Kasumi-1 (cell line): ENCODE measurements around the gene GAS6.
"Not testable (repeated sequence)": the region's sequence is repeated elsewhere in the genome, so short reads cannot be mapped to it uniquely, and the experiment has no call there.

Source experiments
- DNase-seq, 2 experiments: peaks; one replicate each; lab custom pipeline; 2025; lab: John Stamatoyannopoulos, UW

Gene GAS6

DNA sequence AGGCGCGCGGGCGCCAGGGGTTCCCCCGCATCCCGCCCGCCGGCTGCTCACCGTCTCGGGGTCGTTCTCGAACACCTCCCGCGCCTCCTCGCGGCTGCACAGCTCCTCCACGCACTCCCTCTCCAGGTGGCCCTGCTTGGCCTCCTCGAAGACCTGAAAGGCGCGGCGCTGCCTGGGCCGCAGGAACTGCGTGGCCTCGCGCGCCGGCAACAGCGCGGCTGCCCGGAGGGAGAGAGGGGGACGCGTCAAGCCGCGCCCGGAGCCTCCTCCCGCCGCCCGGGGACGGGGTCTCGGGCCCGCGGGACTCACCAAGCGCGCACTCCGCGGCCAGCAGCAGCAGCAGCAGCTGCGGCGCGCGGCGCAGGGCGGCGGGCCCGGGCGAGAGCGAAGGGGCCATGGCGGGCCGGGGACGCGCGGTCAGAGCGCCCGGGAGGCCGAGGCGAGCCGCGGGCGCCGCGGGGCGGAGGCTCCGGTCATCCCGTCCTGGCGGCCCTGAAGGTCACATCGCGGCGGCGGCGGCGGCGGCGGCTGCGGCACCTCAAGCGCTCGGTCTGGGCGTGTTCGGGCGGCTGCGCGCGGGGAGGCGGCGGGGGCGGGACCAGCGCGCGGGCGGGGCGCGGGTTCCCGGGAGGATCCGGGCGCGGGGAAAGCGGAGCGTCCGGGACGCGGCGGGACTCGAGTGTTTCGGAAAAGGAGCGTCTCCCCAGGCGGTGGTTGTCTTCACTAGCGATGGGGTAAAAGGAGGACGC lies at the start of gene GAS6:
GAS6 (minus strand) TSS at position 553 of the 749 bp plus-strand sequence; CDS start at position 397, 156 bp downstream.
- no peak for DNase-seq

DNA sequence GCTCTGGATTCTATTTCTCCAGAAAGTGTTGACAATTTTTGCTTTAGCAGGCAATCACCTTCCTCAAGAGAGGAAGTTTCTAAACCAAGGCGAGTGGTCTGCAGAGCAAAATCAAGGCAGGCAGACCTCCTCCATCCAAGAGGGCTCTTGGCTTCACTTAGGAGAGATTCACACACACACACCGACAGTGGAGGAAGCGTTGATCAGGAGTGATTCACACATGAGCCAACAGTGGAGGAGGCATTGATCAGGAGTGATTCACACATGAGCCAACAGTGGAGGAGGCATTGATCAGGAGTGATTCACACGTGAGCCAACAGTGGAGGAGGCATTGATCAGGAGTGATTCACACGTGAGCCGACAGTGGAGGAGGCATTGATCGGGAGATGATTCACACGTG lies 49.5 kb upstream of the GAS6 start:
- not testable (repeated sequence) for DNase-seq

DNA sequence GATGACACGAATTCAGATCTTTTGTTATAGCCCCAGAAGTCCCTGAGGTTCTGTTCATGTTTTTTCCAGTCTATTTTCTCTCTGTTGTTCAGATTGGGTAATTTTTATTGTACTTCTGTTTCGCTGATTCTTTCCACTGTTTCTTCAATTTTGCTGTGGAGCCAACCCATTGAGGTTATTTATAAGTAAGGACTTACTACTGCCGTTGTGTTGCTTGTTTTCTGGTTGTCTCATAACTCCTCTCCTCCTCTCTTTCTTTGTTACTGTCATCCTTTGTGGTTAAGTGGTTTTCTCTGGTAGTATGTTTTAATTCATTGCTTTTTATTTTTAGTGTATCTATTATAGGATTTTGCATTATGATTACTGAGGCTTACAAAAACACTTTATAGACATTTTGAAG lies 48.7 kb upstream of the GAS6 start:
- DNase-seq, result no peak

DNA sequence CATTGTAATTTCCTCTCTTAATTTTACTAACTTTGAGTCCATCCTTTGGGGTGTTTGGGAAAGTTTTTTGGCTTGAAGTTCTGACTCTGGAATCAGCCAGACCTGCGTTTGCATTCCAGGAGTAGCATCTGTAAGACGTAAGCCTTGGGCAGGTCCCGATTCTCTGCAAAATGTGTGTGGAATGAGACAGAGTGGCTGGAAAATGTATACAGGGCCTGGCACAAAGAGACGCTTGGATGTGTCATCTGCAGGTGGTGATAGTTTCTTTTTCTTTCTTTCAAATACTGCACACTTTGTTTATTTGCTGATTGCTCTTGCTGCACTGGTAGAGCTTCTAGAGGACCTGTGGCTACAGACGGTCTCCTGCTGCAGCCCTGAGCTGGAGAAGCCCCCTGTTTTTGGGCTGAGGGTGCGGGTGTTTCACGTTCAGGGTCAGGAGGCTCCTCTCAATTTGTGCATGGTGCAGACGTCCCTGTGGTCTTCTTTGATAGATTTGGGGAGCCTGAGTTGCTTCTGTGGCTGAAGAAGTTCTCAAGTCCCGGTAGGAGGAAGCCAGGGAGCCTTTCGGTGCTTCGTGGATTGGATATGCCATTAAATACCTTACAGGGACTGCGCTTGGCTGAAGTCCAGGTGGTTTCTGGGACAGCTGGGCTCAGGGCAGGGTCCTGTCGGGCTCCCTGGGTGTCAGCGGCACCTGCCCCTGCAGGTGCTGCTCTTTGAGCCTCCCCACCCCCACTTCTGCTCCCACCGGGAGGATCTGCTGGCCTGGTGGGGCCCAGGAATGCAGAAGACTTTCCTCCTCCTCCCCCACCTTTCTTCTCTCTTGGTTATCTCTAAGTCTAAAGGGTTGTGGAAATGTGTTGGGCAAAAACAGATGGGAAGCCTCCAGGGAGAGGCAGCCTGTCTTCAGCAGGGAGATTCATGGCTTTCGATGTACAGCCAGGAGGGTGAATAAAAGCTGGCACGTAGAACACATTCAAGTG lies 44.0 kb upstream of the GAS6 start:
- no peak for DNase-seq

DNA sequence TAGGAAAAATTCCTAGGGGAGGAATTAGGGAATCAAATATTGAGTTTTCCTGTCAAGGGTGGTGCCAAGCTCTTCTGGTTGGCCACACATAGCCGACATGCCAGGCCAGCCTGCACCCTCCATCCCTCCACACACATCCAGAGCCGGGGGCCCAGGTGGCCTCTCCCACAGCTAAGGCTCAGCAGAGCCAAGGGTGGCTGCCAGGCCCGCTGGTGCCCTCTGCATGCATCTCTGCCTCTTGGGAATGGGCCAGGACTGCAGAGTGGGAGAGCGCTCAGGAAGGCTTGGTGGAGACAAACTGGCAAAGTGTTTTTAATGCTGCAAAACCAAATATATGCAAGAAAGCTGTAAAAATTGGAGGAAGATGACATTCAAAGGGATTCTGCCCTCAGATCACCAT lies 42.7 kb upstream of the GAS6 start:
- DNase-seq, result no peak

DNA sequence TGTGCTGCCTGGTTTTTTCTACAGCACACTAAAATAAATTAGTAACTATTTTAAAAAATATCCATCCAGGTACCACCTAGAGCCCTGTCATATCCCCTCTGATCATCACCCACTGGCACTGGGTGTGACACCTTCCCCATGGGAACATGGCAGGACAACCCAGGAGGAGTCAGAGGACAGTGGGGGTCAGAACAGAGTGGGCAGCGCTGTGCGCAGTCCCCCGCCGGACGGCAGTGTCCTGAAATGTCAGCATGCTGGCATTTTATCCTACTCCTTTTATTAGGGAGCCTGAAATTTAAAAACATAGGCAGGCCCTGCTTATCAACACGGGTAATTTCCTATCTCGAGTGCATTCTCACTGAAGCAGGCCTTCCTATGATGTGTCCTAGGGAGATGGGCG lies 42.1 kb upstream of the GAS6 start:
- no peak for DNase-seq

DNA sequence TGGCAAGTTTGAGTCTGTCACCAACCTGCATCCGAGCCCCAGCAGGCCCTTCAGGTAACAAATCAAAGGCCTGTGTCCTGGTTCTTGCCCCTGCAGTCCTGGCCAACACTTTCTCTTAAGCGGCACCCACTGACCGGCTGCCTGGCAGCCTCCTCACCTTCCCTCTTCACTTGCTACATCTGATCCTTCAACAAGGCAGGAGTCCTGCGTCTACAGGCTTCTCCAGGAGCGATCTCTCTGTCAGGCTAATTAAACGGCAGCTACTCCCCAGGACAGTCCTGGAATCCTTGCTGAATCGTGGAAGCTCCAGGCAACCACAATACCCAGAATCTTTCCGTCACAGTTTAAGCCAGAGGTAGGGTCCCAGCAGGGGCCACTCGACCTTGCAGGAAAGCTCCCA lies 41.1 kb upstream of the GAS6 start:
- DNase-seq, result no peak

DNA sequence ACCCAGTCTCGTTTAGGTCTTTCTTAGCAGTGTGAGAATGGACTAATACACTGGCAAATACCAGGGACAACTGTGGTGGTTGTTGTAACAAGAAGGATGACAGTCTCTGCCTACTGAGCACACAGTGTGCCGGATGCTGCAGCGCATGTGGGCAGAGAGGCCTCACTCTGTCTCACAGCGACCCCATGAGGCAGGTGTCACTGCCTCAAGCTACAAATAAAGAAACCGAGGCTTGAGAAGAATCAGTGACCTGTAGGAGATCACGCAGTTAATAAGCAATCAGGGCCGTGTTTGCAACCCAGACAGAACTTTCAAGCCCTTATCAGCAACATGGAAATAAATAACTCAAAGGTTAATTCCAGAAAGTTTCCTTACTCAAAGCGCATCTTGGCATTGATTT lies 40.5 kb upstream of the GAS6 start:
- no peak for DNase-seq

DNA sequence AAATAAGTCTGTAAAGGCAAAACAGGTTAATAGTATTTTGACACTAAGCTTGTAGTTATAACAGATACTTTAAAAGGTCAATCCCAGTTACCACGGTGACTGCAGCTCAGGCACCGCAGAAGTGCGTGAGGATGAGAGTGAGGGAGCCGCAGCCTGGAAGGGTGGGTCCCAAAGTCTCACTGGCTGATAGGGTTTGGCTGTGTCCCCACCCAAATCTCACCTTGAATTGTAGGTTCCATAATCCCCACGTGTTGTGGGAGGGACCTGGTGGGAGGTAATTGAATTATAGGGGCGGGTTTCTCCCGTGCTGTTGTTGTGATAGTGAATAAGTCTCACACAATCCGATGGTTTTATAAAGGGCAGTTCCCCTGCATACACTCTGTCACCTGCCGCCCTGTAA lies 40.0 kb upstream of the GAS6 start:
- no peak for DNase-seq

DNA sequence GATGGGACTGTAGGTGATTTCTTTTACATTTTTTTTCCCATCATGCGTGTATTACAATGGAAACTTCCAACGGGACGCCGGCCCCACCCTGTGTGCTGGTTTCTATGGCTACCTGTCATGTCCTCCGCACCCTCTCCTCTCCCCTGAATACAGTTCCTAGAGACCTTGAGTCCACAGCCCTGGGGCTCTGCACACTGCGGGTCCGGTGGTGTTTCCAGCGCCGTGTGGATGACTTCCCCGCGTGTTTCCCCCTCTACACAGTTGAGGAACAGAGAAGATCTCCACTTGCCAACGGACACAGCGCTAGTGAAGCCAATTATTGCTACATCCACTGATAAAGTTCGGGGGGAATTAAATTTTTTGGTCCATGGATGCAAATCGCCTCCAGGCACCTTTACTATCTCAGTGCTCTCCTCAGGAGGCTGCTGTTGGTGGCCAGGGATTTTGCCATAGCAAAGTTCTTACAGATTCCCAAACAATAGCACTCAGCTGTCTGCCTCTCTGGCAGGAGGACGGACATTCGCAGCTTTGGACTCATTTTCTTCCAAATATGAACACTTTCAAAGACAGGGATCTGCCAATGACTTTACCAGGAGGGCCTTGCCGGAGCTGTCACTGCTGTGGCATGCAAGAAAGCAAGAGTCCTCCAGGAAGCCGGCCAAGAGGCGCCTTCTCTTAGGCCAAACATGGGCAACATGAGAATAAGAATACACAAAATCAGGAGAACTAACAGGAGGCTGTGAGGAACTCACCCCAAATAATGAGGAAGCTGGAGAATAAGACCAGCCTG lies 39.3 kb upstream of the GAS6 start:
- no peak for DNase-seq

DNA sequence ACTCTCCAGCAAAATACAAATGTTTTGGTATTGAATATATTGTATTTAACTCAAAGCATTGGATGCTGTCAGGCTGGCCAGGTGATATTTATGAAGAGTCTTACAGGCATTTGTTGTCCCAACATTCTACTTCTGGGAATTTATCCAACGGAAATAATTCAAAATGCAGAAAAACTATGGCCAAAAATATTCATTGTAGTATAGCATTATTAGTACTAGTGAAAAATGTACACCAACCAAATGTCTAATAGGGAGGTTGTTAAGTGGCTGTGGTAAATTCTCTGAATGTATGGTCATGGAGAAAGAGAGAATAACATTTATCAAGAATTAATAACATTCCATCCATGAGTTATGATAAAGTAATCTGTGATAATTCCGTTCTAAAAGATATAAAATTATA lies 38.6 kb upstream of the GAS6 start:
- no peak for DNase-seq

DNA sequence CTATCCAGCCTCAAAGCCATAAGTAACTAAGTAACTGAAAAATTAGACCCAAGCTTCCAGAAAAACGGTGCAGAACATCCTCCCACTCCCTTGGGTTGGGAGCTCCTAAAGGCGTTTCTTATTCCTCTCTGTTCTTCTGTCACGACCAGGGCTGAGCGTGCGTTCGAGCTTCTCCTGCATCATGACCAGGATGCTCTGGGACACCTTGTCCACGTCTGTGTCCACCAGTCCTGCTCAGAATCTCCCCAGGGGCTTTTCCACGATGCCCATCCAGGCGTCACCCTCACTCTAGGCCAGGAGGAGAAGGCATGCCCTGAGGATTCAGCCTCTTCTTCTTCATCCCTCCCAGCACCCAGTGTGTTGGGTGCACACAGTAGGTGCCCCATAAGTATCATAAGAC lies 37.8 kb upstream of the GAS6 start:
- DNase-seq, result no peak

DNA sequence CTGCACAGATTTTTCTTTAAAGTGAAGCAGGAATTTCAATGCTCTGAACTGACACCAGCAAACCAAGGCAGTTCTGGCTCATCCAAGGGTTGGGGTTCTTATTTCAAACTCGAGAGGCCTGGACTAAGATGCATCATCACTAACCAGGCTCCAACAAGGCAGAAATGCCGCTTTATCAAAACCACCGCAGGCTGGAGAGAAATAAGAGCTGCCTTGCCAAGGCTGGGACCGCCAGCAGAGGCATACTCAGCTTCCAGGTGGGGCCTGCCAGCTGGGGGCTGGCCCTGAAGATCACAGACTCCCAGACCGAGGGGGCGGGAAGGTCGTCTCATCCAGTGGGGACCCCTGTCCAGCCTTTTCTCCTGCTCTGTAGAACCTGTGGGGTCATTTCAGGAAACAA lies 37.4 kb upstream of the GAS6 start:
- no peak for DNase-seq

DNA sequence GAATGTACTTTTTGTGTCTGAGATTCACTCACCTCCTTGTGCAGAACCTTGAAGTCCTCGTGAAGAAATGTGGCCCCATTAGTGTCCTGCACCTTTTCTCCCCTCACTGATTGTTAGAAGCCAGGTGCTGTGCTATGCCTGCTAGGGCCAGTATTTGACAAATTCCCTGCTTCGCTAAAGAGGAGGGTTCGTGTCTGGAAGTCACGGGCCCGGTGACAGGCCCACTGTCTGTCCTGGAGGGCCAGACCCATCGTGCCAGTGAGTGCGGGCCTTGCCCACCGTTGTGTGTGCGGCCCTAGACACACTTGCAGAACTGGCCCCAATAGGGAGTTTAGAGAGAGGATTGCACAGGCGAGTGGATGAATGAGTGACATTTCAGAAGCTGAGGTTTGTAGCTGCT lies 36.8 kb upstream of the GAS6 start:
- DNase-seq, result no peak

DNA sequence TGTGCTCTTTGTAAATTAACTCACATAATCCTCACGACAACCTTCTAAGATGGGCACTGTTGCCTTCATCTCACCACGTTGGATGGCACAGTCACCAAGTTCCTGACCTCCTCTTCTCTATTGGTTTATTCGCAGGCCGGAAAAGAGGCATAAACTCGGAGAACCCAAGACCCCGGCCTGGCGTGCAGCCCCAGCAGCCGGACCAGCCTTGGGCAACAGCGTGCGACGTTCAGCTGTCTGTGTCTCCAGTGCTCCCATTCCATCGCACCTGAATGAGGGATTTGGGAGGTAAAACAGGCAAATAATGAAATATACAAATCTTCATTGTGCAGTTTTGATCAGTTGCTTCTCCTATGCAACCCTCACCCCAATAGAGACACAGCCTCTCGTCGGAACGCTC lies 34.5 kb upstream of the GAS6 start:
- no peak for DNase-seq

DNA sequence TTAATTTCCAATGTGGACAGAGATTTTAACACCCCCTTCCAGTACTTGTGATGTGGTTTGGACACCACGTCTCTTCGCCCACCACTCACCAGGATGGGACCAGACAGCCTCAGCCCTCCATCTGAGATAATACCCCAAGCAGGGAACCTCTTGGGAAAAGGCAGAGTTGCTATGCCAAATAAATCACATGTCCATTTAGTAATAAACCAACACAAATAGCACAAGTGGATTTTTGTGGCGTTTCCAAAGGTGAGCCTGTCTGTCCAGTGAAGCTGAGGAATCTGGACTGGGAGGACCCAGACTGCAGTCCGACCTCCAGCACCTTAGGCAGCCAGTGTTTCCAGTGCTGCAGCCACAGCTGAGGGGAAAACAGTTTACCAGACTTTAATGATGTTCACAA lies 34.1 kb upstream of the GAS6 start:
- DNase-seq, result no peak

DNA sequence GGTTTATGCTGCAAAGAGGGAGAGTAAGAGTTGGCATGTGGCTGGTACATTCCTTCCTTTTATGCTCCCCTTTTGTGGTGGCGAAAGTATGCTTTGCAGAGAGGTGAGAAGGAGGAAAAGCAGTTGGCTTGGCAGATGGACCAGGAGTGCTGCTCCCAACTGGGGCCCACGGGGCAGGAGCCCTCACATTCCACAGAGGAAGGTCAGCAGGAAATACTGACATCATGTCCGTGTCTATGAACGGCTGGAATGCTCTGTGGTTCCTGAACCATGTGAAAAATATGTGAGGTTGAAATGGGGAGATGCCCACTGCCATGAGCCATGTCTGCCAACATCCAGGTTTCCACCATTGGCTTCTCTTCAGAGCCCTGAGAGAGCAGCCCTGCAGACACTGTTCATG lies 33.3 kb upstream of the GAS6 start:
- DNase-seq, result no peak

DNA sequence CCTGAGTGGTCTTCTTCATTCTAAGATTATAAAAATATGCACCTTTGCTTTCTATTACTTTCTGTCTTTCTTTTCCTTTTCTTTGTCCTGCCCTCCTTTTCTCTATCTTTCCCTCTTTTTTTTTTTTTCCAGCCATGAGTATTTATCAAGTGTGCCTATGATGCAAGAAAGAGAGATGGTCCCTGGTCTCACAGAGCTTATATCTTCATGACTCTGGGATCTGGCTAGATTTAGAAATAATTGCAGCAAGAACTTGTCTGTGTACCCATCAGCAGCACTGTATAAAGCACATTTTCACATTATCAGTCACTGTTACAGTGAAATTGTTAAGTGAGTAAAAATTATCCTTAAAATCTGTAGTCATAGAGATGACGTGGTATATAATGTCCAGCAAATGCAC lies 31.6 kb upstream of the GAS6 start:
- no peak for DNase-seq

DNA sequence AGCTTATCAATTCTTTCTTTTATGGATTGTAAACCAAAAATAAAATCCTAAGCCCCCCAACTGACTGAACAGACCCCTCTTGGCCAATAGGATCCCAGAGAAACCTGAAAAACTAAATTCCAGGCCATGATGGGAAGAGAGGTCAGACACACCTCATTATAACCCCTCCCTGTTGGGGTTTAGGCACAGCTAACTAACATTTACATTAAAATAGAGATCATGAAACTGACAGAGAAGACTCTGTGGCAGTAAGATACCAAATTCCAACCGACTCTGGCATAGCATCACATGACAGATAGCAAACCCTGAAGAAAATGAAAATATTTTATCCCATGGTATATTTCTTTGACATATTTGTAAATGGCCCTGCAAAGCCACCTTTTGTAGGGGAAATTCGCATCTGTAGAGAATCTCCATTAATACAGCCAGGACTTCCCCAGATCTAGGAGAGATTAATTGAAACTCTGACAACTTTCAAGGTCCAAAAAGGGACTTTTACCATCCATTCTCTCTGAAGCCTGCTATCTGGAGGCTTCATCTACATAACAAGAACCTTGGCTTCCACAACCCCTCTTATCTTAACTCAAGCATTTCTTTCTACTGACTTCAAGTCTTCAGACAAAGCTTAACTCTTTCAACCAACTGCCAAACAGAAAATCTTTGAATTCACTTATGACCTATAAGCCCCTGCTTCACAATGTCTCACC lies 27.1 kb upstream of the GAS6 start:
- no peak for DNase-seq

DNA sequence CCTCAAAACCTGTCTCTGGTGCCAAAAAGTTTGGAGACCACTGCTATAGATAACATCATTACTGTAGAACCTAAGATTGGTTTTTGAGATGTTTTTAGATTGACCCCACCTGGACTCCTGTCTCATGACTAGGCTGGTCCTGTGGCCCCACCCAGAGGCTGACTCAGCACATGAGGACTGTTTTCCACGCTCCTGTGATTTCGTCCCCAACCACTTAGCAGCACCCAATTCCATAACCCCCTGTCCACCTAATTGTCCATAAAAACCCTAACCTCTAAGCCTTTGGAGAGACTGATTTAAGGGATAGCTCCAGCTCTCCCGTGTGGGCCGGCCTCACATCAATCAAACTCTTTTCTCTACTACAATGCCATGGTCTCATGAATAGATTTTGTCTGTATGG lies 25.6 kb upstream of the GAS6 start:
- DNase-seq, result no peak

DNA sequence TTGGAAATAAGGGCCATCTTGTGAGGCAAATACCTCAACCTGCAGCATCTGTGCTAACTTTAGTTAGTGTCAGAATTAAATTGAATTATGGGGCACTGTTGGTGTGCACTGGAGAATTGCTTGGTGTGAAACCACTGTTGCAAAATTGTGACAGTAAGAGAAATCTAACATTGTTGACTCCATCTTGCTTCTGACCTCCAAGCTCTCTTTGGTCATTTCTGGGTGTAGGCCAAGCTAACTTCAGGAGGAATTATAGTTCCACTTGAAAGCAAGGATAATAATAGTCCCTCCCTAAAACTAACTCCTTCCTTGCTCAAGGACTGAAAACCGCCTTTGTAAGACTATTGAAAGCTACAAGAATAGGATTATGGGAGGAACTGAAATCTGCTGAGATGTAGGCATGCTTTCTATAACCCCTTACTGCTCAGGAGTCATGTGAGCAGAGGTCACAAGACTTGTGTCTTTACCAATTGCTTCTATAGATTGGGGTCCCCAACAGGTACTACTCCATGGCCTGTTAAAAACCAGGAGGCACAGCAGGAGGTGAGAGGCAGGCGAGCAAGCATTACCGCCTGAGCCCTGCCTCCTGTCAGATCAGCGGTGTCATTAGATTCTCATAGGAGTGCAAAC lies 24.9 kb upstream of the GAS6 start:
- no peak for DNase-seq
